NCI-H2196 treated with DMSO at 0.1 percent for 48 hours (cell line): ENCODE data around the gene UNC5B.
"Not testable (repeated sequence)": the region's sequence is repeated elsewhere in the genome, so short reads cannot be mapped to it uniquely, and the experiment has no call there.

Experiments
- DNase-seq: peaks from one replicate; lab custom pipeline; 2025; ENCODE audit not compliant: unreplicated experiment; lab: John Stamatoyannopoulos, UW

Gene UNC5B

DNA sequence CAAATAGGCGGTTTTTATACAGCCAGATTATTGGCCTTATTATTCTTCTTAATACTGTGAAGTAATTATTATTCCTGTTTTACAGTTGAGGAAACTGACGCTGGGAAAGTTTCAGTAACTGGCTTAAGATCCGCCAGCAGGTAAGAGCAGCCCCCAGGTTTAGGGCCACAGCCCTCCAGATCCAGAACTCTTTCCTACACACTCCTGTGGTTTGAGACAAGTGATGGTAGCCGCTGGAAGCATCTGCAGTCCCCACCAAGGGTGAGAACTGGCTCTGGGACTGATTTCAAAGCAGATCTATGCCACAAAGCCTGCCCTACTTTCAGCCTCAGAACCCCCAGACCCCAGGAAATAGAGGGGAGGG, 3.0 kb upstream of the UNC5B start:
- DNase-seq, result no peak

DNA sequence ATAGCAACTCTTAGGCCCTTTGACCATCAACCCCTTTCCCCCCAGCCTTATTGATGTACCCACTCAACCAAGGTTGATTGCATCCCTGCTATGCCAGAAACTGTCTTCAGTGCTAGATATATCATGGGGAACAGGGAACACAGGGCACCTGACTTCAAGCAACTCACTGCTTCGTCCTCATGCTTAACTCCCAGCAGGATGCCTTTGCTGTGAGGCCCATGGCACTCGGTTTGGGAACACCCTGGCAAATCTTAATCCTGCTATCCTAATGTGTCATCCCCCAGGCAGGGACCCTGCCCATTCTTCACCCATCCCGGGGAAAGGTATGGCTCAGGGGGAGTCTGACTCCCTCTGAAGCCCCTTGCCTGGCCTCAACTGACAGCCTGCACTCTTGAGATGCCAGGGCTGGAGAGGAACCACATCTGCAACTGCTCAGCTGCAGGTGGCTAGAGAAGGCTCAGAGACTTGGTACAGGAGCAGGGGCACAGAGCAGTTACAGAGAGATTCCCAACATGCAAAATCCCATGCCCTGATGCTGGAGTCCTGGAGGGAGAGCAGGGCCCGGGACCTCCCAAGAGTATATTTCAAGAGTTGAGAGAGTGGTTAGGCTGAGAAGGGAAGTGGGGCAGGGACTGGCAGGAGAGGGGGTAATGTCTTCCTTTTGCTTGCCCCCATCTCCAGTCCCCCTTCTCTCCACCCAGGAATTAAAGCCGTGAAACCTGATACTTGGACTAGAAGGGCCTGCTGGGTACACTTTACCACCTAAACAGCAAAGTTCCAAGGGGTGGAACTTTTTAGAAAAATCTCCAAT, 2.4 kb upstream of the UNC5B start:
- no peak for DNase-seq

DNA sequence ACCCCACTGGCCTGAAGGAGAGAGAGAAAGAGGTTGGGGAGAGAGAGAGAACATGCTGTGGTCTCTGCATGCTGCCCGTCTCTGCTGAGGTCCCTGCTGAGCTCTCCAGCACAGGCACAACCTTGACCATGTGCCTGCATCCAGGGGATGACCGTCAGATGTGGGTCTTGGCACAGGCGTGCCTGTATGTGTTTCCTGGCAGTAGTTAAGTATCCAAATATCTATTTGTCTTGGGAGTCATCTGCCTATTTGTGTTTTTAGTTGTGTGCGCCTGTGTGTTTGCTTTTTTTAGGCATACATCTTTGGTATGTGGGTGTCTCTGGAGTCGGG, 1.9 kb upstream of the UNC5B start:
- no peak for DNase-seq

DNA sequence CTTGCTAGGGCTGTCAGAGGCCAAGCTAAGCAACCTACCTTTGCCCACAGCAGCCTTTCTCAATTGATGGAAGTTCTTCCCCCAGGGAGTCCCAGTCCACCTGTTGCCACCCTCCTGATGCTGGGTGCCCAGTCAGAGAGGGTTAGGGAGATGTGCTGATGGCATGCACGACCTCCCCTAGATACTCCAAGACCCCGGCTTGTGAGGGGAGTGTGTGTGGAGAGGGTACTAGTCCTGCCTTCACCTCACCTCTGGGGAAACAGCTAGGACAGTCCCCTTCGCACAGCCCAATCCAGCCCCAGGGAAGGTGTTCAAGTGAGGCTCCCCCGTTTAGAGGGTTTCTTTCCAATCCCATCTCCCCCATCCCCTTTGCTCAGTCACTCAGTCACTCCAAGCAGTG, 1.3 kb upstream of the UNC5B start:
- no peak for DNase-seq

DNA sequence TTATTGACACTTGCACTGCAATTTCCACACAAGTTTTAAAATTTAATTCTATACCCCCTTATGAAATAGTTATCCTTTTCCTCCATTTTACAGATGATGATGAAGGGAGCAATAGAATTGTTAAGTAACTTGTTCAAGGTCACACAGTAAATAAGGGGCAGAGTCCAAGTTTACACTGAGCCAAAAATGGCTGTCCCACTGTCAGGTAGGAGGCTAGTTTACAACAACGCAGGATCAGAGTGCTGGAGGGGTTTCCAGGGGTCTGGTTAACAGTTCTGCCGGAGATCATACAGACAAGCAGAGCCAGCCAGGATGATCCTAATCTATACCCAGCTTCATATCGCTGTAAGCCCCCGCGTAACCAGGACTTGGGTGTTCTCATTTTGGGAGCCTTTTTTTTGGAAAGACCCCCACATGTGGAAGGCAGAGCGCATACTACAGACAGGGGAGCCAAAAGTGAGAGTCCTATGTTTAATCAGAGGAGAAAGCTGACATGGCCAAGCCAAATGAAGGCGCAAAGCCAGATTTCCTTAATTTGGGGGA, 524 bp upstream of the UNC5B start:
- no peak for DNase-seq

DNA sequence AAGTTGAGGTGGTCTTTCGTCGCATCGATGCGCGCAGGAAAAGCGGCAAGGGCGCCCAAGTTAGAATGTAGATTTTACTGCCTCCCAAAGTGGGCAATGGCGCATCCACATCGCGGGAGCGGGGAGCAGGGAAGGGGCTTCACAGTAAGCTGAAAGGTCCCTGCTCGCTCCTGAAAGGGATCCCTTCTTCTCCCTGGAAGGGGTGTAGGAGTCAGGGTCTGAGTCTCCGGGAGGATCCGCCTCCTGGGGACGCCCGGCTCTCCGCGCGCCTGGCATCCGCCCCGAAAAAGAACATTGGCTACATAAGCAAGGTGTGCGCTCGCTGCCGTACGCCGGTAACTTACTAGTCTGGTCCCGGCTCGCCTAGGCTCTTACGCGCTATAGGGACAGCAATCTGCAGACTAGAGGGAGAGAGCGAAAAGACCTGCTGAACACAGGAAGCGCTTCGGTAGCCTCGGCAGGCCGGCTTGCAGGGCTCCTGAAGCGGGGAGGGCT, 804 bp downstream of the UNC5B start:
- no peak for DNase-seq

DNA sequence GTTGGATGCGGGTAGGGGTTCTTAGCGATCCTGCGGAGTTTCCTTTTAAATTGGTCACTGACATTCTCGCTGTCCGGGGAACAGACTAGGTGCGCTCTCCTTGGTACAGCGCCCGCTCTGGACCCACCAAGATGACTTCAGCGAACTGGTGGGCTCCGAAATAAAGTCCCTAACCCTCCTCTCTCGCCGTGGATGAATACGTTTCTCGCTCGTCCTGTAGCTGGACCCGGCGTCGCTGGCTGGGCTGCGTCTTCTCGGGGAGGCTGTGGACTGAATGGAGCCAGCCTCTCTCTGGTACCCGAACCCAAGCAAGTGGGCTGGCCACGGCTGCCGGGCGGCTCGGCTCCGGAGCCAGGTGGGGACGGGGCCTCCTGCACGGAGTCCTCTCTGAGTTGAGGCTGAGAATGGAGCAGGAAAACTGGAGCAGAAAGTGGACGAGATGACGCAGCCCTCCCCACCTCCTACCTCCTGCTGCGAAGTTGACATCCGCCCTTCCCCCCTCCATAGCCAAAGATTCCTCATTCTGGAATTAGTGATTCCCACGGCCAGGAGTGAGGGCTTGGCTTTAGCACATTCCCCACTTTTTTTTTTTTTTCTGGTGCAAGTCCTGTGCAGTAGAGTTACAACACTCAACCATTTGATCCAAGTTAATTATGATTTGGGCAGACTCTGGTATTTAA, 1.5 kb downstream of the UNC5B start:
- no peak for DNase-seq

DNA sequence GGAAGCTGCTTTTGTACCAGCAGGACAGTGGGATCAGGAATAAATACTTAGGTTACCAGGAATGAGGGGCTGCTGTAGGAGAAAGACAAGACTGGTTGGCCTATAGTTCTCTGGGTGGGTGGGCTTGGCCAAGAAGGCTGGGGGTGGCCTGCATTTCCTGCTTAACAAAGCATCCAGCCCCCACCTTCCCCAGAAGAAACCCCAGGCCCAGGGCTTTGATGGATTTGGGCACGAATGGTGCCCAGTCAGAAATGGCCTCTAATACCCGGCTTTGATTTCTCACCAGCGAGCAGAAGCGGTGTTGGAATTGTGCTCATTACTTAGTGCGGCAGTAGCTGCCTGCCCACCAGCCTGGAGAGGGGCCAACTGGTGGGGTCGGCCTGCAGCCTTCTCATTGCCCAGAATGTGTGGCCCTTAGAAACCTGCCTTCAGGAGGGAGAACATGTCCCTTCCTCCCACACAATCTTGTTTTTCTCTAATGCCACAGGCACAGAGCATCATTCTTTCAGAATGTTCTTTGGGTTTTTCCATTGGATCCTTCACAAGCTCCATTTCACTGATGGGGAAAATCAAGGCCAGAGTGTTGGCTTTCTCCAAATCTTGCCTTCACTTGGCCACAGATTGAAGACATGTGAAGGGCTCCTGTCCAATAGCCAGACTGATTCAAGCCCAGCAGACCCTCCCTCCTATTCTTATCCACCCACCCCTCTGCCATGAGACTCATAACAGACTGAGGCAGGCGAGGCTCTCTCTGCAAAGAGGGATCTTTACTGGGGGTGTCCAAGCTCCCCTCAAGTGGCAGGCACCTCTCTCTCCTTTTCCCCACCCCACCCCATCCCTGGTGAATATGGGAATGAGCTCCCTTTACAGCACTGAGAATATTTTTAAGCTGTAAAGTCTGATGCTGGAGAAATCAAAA, 2.5 kb downstream of the UNC5B start:
- no peak for DNase-seq

DNA sequence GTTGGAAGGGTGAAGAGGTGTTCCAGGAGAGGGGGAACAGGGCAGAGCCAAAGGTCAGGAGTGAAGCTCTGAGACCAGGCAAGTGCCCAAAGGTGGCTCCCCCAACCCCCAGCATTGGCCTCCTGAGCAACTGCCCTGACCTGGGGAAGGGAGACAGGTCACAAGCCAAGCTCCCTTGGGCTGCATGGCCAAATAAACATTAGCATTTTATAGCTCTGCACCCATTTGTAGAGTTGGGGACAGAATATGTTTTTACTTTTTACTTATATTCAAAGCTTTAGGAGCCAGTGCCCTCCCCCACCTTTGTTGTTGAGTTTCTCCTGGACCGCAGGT, 4.0 kb downstream of the UNC5B start:
- no peak for DNase-seq

DNA sequence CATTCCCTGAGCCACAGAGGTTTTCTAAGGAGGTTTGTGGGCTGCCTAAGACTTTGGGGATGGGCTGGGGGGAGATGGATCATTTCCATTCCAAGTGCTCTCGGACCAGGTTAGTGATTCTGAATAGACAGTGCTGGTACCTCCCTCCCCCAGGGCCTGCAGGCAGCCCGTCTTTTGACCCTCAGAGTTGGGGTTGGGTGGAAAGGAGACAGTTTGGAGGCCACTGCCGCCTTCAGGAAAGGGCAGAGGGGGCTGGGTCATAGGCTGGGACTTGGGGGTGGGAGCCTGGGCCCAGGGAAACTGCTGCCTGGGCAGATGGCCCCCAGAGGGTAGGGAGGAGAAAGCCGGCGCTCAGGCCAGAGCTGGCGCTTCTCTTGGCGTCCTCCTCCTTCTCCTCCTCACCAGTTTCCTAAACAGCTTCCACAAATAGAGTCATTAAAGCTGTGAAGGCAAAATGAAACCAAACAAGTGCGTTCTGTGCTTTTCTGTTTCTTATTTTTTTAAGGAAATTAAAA, 4.4 kb downstream of the UNC5B start:
- no peak for DNase-seq

DNA sequence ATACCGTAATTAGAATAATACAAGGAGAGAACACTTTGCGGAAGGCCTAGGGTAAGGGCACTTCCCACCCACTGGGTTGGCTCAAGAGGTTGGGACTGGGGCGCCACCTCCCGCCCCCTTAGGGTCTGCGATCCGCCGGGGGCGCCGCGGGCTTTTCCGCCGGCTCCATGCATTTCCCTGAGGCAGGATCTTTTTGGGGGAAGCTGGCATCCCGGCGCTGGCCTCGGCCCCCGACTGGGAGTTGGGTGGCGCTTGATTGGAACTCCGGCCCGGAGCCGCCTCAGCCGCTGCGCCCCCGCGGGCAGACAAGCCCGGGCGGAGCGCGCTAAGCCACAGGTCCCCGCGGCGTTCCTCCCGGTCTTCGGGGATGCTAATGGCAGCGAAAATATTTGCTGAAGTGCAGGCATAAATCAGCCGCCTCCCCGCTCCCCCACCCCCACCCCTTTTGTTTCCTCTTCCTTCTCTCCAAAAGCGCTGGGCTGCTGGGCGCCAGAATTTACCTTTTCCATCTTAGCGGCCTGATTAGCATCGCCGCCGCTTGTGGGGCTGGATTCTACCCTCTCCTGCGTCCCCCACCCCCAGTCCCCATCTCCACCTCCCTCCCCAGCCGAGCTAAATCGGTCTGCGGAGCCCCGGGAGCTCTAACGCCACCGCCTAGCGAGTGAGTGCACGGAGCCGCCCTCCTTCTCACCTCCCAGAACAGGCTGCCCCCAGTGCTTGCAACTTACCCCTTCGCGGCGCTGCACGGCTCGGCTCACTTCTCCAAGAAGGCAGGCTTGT, 5.1 kb downstream of the UNC5B start:
- no peak for DNase-seq

DNA sequence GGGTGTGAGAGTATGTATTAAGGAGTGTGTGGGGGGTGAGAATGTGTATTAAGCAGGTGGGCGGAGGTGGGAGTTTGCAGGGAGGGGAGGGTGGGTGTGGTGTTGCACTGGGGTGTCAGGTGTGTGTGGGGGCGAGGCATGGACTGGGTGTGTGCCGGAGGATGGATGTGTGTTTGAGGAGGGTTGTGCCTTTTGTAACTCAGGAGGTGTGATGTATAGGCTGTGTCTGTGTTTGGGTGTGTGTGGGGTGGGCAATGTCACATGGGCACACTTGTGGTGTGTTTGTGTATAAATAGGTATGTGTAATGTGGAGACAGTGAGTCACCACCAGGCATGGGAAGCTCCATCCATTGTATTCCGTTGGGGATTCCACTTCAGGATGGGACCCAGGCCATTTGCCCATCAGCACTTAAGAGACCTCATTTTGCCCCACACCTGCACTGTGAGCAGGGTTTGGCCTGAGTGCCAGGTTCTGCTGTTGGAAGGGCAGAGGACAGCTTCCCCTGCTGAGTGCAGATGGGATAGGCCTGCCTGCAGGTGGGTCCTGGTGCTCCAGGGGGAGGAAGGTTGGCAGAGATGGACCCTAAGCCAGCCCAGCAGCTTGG, 5.8 kb downstream of the UNC5B start:
- no peak for DNase-seq

DNA sequence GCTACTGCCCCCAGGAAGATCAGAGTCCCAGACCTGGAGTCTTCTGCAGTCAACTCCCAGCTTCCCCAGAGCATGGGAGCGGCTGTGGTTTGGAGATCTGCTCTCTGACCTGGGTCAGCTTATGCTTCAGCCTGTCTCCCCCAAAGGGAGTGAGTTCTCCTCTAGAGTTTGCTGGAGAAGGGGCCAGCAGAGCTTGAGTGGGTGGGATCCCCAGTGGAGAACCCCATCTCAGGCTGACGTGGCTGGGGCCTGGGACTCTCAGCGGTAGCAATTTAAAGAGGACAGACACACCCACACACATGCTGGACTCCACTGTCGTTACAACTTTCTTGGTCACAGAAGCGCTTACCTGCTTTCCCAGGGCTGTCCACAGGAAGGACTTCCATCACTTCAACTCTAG, 6.3 kb downstream of the UNC5B start:
- no peak for DNase-seq

DNA sequence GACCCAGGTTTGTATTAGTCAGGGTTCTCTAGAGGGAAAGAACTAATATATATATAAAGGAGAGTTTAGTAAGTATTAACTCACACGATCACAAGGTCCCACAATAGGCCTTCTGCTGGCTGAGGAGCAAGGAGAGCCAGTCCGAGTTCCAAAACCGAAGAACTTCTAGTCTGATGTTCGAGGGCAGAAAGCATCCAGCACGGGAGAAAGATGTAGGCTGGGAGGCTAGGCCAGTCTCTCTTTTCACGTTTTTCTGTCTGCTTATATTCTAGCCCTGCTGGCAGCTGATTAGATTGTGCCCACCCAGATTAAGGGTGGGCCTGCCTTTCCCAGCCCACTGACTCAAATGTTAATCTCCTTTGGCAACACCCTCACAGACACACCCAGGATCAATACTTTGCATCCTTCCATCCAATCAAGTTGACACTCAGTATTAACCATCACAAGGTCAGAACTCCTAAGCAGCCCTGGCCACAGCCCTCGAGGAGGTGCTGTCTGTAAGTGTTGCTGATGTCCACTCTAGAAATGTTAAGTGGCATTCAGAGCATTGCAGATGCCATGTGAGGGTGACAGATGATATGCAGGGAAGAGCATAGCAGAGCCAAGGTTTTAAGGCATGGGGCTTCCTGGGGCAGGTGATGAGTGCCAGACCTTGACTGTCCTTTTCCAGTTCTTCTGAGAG, 7.0 kb downstream of the UNC5B start:
- not testable (repeated sequence) for DNase-seq

DNA sequence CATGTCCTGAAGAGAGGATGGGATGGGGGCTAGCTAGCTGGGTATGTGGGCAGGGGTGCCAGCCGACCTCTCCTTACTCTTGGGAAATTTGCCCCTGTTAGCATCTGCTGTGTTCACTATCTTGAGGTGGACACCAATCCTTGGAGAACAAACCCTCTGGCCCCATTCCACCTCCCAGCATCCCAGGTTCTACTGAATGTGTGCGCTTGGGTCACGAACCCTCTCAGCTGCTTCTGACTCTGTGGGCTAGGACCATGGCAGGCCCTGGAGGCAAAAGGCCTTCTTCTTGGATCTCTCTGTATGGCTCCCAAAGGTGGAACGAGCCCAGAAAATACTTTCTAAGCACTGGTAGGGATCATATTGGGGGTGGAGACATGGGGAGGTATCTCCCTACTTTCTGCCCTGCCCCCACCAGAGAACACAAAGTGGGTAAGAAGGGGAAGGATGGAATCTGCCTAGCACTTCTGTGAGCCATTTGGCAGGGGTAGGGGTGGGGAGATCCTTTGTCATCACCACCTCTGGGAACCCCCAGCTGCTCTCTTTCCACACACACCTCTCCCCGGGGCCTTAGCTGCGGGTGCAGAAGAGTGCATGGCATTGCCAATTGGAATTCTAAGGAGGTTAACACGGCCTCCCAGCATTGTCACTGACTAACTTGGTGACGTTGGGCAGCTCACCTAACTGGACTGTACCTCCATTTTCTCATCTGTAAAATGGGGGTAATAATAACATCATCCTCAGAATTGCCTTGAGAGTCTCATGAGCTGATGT, 7.7 kb downstream of the UNC5B start:
- no peak for DNase-seq

DNA sequence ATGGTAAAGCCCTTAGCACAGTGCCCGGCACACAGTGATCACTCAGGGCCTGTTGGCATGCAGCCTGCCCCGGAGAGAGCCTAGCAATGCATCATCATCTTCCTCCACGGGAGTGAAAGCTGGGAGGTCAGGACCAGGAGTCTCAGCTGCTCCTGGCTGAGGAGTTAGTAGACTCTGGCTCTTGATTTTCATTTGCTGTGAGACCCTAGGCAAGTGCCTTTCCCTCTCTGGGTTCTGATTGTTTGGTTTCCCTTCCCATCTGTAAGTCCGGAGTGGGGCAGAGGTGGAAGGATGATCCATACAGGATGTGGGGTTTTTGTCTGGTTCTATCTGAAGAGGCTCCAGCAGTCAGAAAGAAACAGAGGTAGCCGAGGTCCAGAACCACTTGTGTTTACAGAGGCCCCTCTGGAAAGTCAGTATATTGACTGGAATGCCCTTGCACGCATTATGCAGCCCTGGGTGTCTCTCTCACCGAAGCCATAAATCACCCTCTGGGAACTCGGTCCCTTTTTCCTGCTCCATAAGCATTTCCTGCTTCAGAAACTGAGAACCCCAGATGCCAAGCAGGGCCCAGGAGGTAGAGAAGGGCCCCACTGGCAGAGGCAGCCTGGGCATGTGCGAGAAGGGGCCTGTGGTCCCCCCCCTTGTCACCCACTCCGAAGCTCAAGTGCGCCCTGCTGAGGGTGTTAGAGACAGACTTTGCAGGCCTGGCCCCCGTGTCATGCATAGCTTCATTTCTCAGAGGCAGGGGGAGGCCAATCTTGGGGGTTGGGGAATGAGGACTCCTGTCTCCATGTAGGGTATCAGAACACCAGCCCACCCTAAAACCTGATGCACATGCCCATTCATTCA, 8.5 kb downstream of the UNC5B start:
- DNase-seq, result no peak

DNA sequence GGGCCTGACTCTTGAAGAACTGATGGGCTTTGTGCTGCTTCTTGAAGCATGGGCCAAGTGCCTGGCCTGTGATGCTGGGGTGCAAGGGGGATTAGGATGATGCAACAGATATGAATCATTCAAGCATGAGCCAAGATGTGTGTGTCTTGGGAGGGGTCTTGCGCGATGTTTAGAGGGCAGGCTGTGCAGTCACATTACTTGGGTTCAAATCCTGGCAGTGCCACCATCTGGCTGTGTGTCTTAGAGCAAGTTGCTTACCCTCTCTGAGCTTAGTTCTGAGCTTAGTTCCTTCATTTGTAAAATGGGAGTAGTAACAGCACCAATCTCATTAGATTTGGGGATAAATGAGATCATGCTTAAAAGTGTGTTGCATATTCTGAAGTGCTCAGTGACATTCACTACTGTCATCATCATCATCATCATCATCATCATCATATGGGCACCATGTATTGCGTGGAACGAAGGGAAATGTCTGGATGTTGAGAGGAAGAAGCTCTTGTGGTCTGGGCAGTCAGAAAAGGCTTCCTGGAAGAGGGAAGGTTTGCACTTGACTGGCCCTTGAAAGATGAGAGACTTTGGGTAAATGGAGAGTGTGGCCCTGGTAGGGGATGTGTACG, 9.3 kb downstream of the UNC5B start:
- no peak for DNase-seq
